Measurements from ENCODE around the gene SPRED3. TPM values are rescaled to one million over a fixed set of nuclear protein-coding genes. Genes with fewer than 3 reads are reported as not detected.

The SPRED3 gene
- total and polyA plus RNA-seq, 2 of the 8 experiments (the other 6 are each of a cell fraction or from before 2014, with no cell fraction given) = 8.1 to 10.3 TPM

DNA sequence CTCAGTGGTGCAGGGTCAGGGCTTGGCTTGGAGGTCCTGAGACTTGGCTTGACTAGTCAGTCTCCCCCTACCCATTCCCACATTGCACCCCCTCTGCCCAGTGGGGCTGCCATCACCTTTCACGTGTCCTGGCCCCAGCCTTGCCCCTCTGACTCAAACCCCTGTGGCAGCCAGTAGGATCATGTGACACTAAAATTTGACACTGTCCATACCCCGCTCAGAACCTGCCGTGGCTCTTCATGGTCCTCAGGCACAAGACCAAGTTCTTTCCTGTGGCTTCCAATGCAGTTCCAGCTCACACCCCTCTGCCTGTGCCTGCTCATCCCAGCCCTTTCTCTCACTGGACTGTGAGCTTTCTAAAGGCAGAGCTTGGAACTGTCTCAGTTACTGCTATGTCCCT, 11.9 kb upstream of the SPRED3 start (continued):
- TF ChIP-seq, protein P1, sequence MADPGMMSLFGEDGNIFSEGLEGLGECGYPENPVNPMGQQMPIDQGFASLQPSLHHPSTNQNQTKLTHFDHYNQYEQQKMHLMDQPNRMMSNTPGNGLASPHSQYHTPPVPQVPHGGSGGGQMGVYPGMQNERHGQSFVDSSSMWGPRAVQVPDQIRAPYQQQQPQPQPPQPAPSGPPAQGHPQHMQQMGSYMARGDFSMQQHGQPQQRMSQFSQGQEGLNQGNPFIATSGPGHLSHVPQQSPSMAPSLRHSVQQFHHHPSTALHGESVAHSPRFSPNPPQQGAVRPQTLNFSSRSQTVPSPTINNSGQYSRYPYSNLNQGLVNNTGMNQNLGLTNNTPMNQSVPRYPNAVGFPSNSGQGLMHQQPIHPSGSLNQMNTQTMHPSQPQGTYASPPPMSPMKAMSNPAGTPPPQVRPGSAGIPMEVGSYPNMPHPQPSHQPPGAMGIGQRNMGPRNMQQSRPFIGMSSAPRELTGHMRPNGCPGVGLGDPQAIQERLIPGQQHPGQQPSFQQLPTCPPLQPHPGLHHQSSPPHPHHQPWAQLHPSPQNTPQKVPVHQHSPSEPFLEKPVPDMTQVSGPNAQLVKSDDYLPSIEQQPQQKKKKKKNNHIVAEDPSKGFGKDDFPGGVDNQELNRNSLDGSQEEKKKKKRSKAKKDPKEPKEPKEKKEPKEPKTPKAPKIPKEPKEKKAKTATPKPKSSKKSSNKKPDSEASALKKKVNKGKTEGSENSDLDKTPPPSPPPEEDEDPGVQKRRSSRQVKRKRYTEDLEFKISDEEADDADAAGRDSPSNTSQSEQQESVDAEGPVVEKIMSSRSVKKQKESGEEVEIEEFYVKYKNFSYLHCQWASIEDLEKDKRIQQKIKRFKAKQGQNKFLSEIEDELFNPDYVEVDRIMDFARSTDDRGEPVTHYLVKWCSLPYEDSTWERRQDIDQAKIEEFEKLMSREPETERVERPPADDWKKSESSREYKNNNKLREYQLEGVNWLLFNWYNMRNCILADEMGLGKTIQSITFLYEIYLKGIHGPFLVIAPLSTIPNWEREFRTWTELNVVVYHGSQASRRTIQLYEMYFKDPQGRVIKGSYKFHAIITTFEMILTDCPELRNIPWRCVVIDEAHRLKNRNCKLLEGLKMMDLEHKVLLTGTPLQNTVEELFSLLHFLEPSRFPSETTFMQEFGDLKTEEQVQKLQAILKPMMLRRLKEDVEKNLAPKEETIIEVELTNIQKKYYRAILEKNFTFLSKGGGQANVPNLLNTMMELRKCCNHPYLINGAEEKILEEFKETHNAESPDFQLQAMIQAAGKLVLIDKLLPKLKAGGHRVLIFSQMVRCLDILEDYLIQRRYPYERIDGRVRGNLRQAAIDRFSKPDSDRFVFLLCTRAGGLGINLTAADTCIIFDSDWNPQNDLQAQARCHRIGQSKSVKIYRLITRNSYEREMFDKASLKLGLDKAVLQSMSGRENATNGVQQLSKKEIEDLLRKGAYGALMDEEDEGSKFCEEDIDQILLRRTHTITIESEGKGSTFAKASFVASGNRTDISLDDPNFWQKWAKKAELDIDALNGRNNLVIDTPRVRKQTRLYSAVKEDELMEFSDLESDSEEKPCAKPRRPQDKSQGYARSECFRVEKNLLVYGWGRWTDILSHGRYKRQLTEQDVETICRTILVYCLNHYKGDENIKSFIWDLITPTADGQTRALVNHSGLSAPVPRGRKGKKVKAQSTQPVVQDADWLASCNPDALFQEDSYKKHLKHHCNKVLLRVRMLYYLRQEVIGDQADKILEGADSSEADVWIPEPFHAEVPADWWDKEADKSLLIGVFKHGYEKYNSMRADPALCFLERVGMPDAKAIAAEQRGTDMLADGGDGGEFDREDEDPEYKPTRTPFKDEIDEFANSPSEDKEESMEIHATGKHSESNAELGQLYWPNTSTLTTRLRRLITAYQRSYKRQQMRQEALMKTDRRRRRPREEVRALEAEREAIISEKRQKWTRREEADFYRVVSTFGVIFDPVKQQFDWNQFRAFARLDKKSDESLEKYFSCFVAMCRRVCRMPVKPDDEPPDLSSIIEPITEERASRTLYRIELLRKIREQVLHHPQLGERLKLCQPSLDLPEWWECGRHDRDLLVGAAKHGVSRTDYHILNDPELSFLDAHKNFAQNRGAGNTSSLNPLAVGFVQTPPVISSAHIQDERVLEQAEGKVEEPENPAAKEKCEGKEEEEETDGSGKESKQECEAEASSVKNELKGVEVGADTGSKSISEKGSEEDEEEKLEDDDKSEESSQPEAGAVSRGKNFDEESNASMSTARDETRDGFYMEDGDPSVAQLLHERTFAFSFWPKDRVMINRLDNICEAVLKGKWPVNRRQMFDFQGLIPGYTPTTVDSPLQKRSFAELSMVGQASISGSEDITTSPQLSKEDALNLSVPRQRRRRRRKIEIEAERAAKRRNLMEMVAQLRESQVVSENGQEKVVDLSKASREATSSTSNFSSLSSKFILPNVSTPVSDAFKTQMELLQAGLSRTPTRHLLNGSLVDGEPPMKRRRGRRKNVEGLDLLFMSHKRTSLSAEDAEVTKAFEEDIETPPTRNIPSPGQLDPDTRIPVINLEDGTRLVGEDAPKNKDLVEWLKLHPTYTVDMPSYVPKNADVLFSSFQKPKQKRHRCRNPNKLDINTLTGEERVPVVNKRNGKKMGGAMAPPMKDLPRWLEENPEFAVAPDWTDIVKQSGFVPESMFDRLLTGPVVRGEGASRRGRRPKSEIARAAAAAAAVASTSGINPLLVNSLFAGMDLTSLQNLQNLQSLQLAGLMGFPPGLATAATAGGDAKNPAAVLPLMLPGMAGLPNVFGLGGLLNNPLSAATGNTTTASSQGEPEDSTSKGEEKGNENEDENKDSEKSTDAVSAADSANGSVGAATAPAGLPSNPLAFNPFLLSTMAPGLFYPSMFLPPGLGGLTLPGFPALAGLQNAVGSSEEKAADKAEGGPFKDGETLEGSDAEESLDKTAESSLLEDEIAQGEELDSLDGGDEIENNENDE (IDR thresholded peaks at IDR 0.05; ENCODE audit: insufficient replicate concordance, low read length) = no peak
- TF ChIP-seq SIRT6 (IDR thresholded peaks at IDR 0.05; ENCODE audit: low read length) (no peak), NANOG (IDR thresholded peaks at IDR 0.05; ENCODE audit: insufficient read depth, low read depth, low read length, poor library complexity, severe bottlenecking) (no peak), POU5F1 (IDR thresholded peaks at IDR 0.05; ENCODE audit: low read depth, low read length) (no peak), SP4 (IDR thresholded peaks at IDR 0.05; ENCODE audit: low read length) (no peak), RBBP5 (IDR thresholded peaks at IDR 0.05; ENCODE audit: borderline replicate concordance, low read depth, low read length) (no peak), KDM5A (IDR thresholded peaks at IDR 0.05; ENCODE audit: low read length) (no peak), GABPA (IDR thresholded peaks at IDR 0.05; ENCODE audit: borderline replicate concordance, insufficient read depth, low read length) (no peak), TBP (IDR thresholded peaks at IDR 0.05; ENCODE audit: low read depth, low read length) (no peak)
- TF ChIP-seq, protein P2, sequence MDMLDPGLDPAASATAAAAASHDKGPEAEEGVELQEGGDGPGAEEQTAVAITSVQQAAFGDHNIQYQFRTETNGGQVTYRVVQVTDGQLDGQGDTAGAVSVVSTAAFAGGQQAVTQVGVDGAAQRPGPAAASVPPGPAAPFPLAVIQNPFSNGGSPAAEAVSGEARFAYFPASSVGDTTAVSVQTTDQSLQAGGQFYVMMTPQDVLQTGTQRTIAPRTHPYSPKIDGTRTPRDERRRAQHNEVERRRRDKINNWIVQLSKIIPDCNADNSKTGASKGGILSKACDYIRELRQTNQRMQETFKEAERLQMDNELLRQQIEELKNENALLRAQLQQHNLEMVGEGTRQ (IDR thresholded peaks at IDR 0.05; ENCODE audit: low read length) = no peak
